Kidney (tissue), 14 donors: ENCODE measurements around the gene ARHGAP22. TPM values are rescaled to one million over a fixed set of nuclear protein-coding genes. Genes with fewer than 3 reads are reported as not detected.

Source experiments
- DNase-seq, 5 donors: peaks; one replicate each; pipeline ENCODE4 v3.0.0-alpha.2; 2013 to 2020
- FAIRE-seq: peaks from 2 replicates; lab custom pipeline; 2012; peaks lifted over from hg19 to GRCh38; lab: Jason Lieb, UNC
- H3K27ac ChIP-seq, 2 donors: one replicate each; pipeline ENCODE4 v1.7.0; 2013; ENCODE audit warnings: low read depth in 2 of 2, low read length in 2 of 2, inconsistent platforms in 1 of 2
- H3K27me3 ChIP-seq: one replicate; pipeline ENCODE4 v1.7.1; 2013; ENCODE audit warnings: low read length, inconsistent platforms; ENCODE audit not compliant: control insufficient read depth, insufficient read depth
- H3K36me3 ChIP-seq, 3 donors: one replicate each; pipeline versions ENCODE4 v1.7.0 to v1.7.1; 2013; ENCODE audit warnings: low read length in 3 of 3, control low read depth in 1 of 3, inconsistent platforms in 1 of 3; ENCODE audit not compliant: insufficient read depth in 3 of 3, control insufficient read depth in 2 of 3
- H3K4me1 ChIP-seq, 3 donors: one replicate each; pipeline versions ENCODE4 v1.7.0 to v1.7.1; 2013; ENCODE audit warnings: low read length in 3 of 3, inconsistent platforms in 1 of 3, low read depth in 1 of 3; ENCODE audit not compliant: control insufficient read depth in 2 of 3, insufficient read depth in 2 of 3
- H3K4me3 ChIP-seq, 3 donors: one replicate each; pipeline versions ENCODE4 v1.7.0 to v1.8.1; 2013; ENCODE audit warnings: low read length in 3 of 3, control low read depth in 1 of 3, inconsistent platforms in 1 of 3
- H3K9ac ChIP-seq, 3 donors: one replicate each; pipeline versions ENCODE4 v1.7.0 to v1.7.1; 2013; ENCODE audit warnings: low read length in 3 of 3, control low read depth in 1 of 3, inconsistent platforms in 1 of 3
- H3K9me3 ChIP-seq, 3 donors: one replicate each; pipeline versions ENCODE4 v1.7.0 to v1.7.1; 2013; ENCODE audit warnings: low read length in 3 of 3, control low read depth in 1 of 3, inconsistent platforms in 1 of 3; ENCODE audit not compliant: control insufficient read depth in 2 of 3, insufficient read depth in 1 of 3
- CTCF ChIP-seq: IDR thresholded peaks from 3 replicates; pipeline ENCODE4 v1.5.1; 2012; ENCODE audit warnings: mild to moderate bottlenecking, moderate library complexity, borderline replicate concordance; ENCODE audit not compliant: insufficient read depth; ENCODE audit errors: extremely low read depth
- intact Hi-C: fragments of 100-400 bp; cut with DNase I; formaldehyde crosslinking; loops from one replicate; pipeline ENCODE4 v1.11.1; 2022
- polyA plus RNA-seq: library from polyadenylated mRNA; stranded (reverse); fragments of 350-450 nt; fragmentation: Illumina TruSeq; extraction: RNeasy Lipid Tissue Mini Kit (QIAGEN cat#74804); gene quantifications from one replicate; pipeline ENCODE4 v1.2.3, GENCODE V29; 2014; ENCODE audit warnings: low read depth, low replicate concordance; ENCODE audit not compliant: insufficient read depth
- total RNA-seq: library from RNA; stranded (reverse); fragmentation: NEBNext Ultra II Directional; extraction: Animal tissue kit (Norgen Biotek cat#: 25700); gene quantifications from one replicate; pipeline ENCODE4 v1.2.1, GENCODE V29; 2021
- donor health status: control.
- donor health status: control.
- donor health status: control.
- donor health status: control.
- donor health status: control.
- donor health status: DM: yes; HTN: yes; CAD: no.
- donor health status: Normal renal cell carcinoma (clear cell type).

The ARHGAP22 gene
- total and polyA plus RNA-seq, 2 donors from 2014 or later, result 0.62 to 6.6 TPM

GRCh38 chr10:48608279-48608681 lies 3.4 kb upstream of the ARHGAP22 start:
- FAIRE-seq (no peak), DNase-seq (peak in 2 of 5 donors; percentile 20 to 24)
- Histone ChIP-seq H3K27ac (no peak overlapping the region), H3K9ac (no peak overlapping the region), H3K27me3 (no peaks in the 10 kb centered on the region), H3K9me3 (no peaks in the 10 kb centered on the region), H3K36me3 (no peaks in the 10 kb centered on the region), H3K4me1 (peaks cover 0 to 7% (median 0%) of the 10 kb centered on the region in 3 donors), H3K4me3 (no peak overlapping the region)
- peak; percentile 36 for TF ChIP-seq CTCF
- intact Hi-C loops, result no loop called here

- H3K9ac ChIP-seq, result no peak overlapping the region
- no peak overlapping the region for H3K27ac ChIP-seq
- H3K9me3 ChIP-seq, result no peaks in the 10 kb centered on the region
- DNase-seq (no peak), FAIRE-seq (no peak)
- no peaks in the 10 kb centered on the region for H3K36me3 ChIP-seq
- no peaks in the 10 kb centered on the region for H3K27me3 ChIP-seq
- H3K4me1 ChIP-seq, result peaks cover 0 to 7% (median 0%) of the 10 kb centered on the region in 3 donors
- TF ChIP-seq CTCF, result no peak
- intact Hi-C loops, result no loop called here
- H3K4me3 ChIP-seq, result no peak overlapping the region
These were observed 2.7 kb upstream of the ARHGAP22 start for GRCh38 chr10:48607356-48608278.

GRCh38 chr10:48606530-48607355 lies 1.9 kb upstream of the ARHGAP22 start:
- Histone ChIP-seq H3K4me1 (peaks cover 0 to 7% (median 0%) of the 10 kb centered on the region in 3 donors), H3K9me3 (no peaks in the 10 kb centered on the region), H3K27me3 (no peaks in the 10 kb centered on the region), H3K27ac (no peak overlapping the region), H3K36me3 (no peaks in the 10 kb centered on the region), H3K9ac (no peak overlapping the region), H3K4me3 (no peak overlapping the region)
- FAIRE-seq (no peak), DNase-seq (peak in 1 of 5 donors; percentile 21)
- TF ChIP-seq CTCF, result no peak
- intact Hi-C loops, result no loop called here
